K562 (cell line): Measurements from ENCODE around the gene SPTBN4. TPM values are rescaled to one million over a fixed set of nuclear protein-coding genes. Genes with fewer than 3 reads are reported as not detected.

Experiments
- BACH1 ChIP-seq: fragments of 200-800 bp; sonication (Bioruptor generic); IDR thresholded peaks from 2 replicates; pipeline ENCODE4 v1.6.1; 2016; ENCODE audit warnings: missing genetic modification characterization, missing compliant biosample characterization
- BDP1 ChIP-seq: IDR thresholded peaks from 3 replicates; pipeline ENCODE4 v1.6.1; 2011; ENCODE audit not compliant: insufficient read length, insufficient read depth
- ESRRA ChIP-seq: fragments of 450-650 bp; IDR thresholded peaks from 2 replicates; pipeline ENCODE4 v1.6.1; 2014; ENCODE audit warnings: low read depth, mild to moderate bottlenecking, moderate library complexity, borderline replicate concordance
- ETV5 ChIP-seq: sonication (generic); formaldehyde crosslinking; IDR thresholded peaks from 2 replicates; pipeline ENCODE4 v1.4.0; 2020; ENCODE audit warnings: low read depth, mild to moderate bottlenecking, missing genetic modification reagents
- FOSL1 ChIP-seq: fragments of 200-800 bp; sonication (Bioruptor generic); conservative IDR thresholded peaks from 2 replicates; pipeline ENCODE4 v1.6.1; 2016; ENCODE audit warnings: missing genetic modification characterization, missing compliant biosample characterization
- MYNN ChIP-seq, 2 experiments: sonication (generic); formaldehyde crosslinking in 1 of 2; IDR thresholded peaks; 2 replicates each; pipeline versions ENCODE4 v1.5.0 to v1.6.1; 2016 to 2020; ENCODE audit warnings: antibody characterized with exemption in 1 of 2, missing genetic modification reagents in 1 of 2
- NR3C1 ChIP-seq: sonication (generic); formaldehyde crosslinking; IDR thresholded peaks from 2 replicates; pipeline ENCODE4 v1.8.1; 2022; ENCODE audit warnings: missing genetic modification reagents
- PHB2 ChIP-seq: fragments of 450-650 bp; IDR thresholded peaks from 2 replicates; pipeline ENCODE4 v1.6.1; 2017; ENCODE audit warnings: low read depth
- PHF8 ChIP-seq: fragments of 200-600 bp; sonication (generic); IDR thresholded peaks from 2 replicates; pipeline ENCODE4 v1.6.1; 2012; ENCODE audit warnings: mixed run types, mild to moderate bottlenecking, inconsistent platforms, low read length, moderate library complexity, borderline replicate concordance
- RAD21 ChIP-seq, 2 experiments: fragments of 250-450 bp in 1 of 2; fragments of 450-650 bp in 1 of 2; sonication (Bioruptor Pico) in 1 of 2; formaldehyde crosslinking in 1 of 2; IDR thresholded peaks in 1 of 2; conservative IDR thresholded peaks in 1 of 2; 2 replicates each; pipeline versions ENCODE4 v1.4.0 to v1.8.0; 2020 to 2022; ENCODE audit warnings: mild to moderate bottlenecking in 2 of 2, moderate library complexity in 1 of 2
- SRF ChIP-seq, 2 experiments: fragments of 250-450, 450-650 bp in 1 of 2; sonication (Bioruptor Pico) in 1 of 2; sonication (generic) in 1 of 2; formaldehyde crosslinking; IDR thresholded peaks; 2 replicates each; pipeline versions ENCODE4 v1.5.0 to v1.5.1; 2020 to 2022; ENCODE audit warnings: mild to moderate bottlenecking in 1 of 2, missing genetic modification reagents in 1 of 2
- STAG1 ChIP-seq: sonication (generic); formaldehyde crosslinking; IDR thresholded peaks from 2 replicates; pipeline ENCODE4 v1.5.0; 2020; ENCODE audit warnings: missing genetic modification reagents, borderline replicate concordance
- ZHX1 ChIP-seq: fragments of 150-350 bp; conservative IDR thresholded peaks from 2 replicates; pipeline ENCODE4 v1.6.1; 2014; ENCODE audit warnings: low read length
- ZNF354B ChIP-seq: fragments of 250-450 bp; sonication (Bioruptor Pico); IDR thresholded peaks from 2 replicates; pipeline ENCODE4 v1.4.0; 2020
- ZNF408 ChIP-seq: fragments of 250-450 bp; sonication (Bioruptor Pico); IDR thresholded peaks from 2 replicates; pipeline ENCODE4 v1.4.0; 2020; ENCODE audit warnings: low read depth, mild to moderate bottlenecking, moderate library complexity
- polyA plus RNA-seq, 8 experiments: library from polyadenylated mRNA; depleted of rRNA in 4 of 8; stranded (reverse) in 5 of 8; unstranded in 3 of 8; fragments of >200 nt; fragmentation: Nextera tagmentation in 2 of 8; fragmentation: Illumina TruSeq in 1 of 8; extraction: Ambion mirVana in 2 of 8; extraction: Trizol in 1 of 8; gene quantifications; 2 replicates each; pipeline versions ENCODE4 v1.2.1 to v1.2.3, GENCODE V29; 2011 to 2014; ENCODE audit warnings: inconsistent platforms in 1 of 8, missing spikeins in 1 of 8
- total RNA-seq, 7 experiments: library from RNA; depleted of rRNA in 6 of 7; stranded (reverse); fragments of >200 nt in 6 of 7; fragmentation: Illumina TruSeq in 2 of 7; extraction: Trizol in 2 of 7; gene quantifications; 2 replicates each; pipeline versions ENCODE4 v1.2.1 to v1.2.3, GENCODE V29; 2011 to 2021; ENCODE audit warnings: low replicate concordance in 1 of 7
- TF ChIP-seq, protein P1 (sequence below), 2 experiments: IDR thresholded peaks; 2 replicates each; pipeline ENCODE4 v1.6.1; 2012; ENCODE audit warnings: improper control_type of control experiment in 2 of 2, low read depth in 2 of 2, low read length in 2 of 2, borderline replicate concordance in 1 of 2

The SPTBN4 gene
- total and polyA plus RNA-seq, 9 of the 15 experiments (the other 6 are each of a cell fraction or from before 2014, with no cell fraction given) = 0.01 to 1.5 (median 0.86) TPM

GRCh38 chr19:40523322-40524047, 56.7 kb downstream of the SPTBN4 start (continued):
- TF ChIP-seq ZHX1 = no peak
- no peak for TF ChIP-seq ZNF408 (CRISPR knock-in tag)
- TF ChIP-seq PHF8 = peak; percentile 36; the same call in 1 of the 2 replicates
- TF ChIP-seq PHB2 = no peak
- no peak for TF ChIP-seq BACH1 (tag)
- peak; percentile 41 to 69 for TF ChIP-seq RAD21 (CRISPR knock-in tag; conservative IDR thresholded peaks at IDR 0.05 in 1 of 2, IDR thresholded peaks at IDR 0.05 in 1 of 2)
- no peak for TF ChIP-seq NR3C1 (CRISPR knock-in tag)
- TF ChIP-seq, protein P1, sequence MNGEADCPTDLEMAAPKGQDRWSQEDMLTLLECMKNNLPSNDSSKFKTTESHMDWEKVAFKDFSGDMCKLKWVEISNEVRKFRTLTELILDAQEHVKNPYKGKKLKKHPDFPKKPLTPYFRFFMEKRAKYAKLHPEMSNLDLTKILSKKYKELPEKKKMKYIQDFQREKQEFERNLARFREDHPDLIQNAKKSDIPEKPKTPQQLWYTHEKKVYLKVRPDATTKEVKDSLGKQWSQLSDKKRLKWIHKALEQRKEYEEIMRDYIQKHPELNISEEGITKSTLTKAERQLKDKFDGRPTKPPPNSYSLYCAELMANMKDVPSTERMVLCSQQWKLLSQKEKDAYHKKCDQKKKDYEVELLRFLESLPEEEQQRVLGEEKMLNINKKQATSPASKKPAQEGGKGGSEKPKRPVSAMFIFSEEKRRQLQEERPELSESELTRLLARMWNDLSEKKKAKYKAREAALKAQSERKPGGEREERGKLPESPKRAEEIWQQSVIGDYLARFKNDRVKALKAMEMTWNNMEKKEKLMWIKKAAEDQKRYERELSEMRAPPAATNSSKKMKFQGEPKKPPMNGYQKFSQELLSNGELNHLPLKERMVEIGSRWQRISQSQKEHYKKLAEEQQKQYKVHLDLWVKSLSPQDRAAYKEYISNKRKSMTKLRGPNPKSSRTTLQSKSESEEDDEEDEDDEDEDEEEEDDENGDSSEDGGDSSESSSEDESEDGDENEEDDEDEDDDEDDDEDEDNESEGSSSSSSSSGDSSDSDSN (IDR thresholded peaks at IDR 0.05; ENCODE audit: borderline replicate concordance in 1 of 2, low read depth in 2 of 2, low read length in 2 of 2) = 0 out of 4 replicates have a peak, but pooled peaks of 1 of the 2 experiments have one; percentile 57
- TF ChIP-seq ETV5 (CRISPR knock-in tag) = no peak
- TF ChIP-seq BDP1 = no peak
- TF ChIP-seq STAG1 = peak; percentile 34; the same call in 1 of the 2 replicates
- TF ChIP-seq FOSL1 (tag) = no peak
- TF ChIP-seq SRF (CRISPR knock-in tag; IDR thresholded peaks at IDR 0.05) = no peak
- peak; percentile 65; the same call in 1 of the 2 replicates for TF ChIP-seq MYNN (IDR thresholded peaks at IDR 0.05)
- TF ChIP-seq MYNN (CRISPR knock-in tag; IDR thresholded peaks at IDR 0.05) = no peak
- TF ChIP-seq ZNF354B (CRISPR knock-in tag) = no peak
- TF ChIP-seq ESRRA = 0 out of 2 replicates have a peak, but pooled peaks have one; percentile 40
